K562 (cell line): ENCODE measurements around the gene GH2. TPM values are rescaled to one million over a fixed set of nuclear protein-coding genes. Genes with fewer than 3 reads are reported as not detected.
A peak's percentile ranks its signal among the peaks of the same experiment; 100 is the strongest.

Experiments
- ATAC-seq: fragments of 200-7000 bp; cut with Tn5 transposase; 3 replicates; pipeline ENCODE4 v1.9.1; 2020; ENCODE audit warnings: moderate library complexity
- BruUV-seq: library from RNA; stranded (reverse); fragments of 400-500 nt; replicated peaks from 2 replicates; lab custom pipeline; 2021; lab: Mats Ljungman, UMichigan
- CTCF ChIA-PET: fragments of 300-600 bp; formaldehyde crosslinking; extraction: SDS; loops from one replicate; lab custom pipeline; 2021; ENCODE audit warnings: low intra/inter-chr PET ratio; lab: Yijun Ruan, JAX
- POLR2A ChIA-PET: fragments of 300-600, 350-650 bp; sonication (Branson Sonifier 250); formaldehyde crosslinking; extraction: SDS; loops from one replicate; lab custom pipeline; 2021; ENCODE audit warnings: antibody characterized with exemption, inconsistent platforms; lab: Yijun Ruan, JAX
- DNase-seq, 4 experiments: peaks; one replicate each; pipeline versions ENCODE4 v3.0.0 to v3.0.0-alpha.2; 2011 to 2018; ENCODE audit warnings: low spot score in 3 of 4, mixed read lengths in 3 of 4; ENCODE audit errors: extremely low read depth in 1 of 4
- FAIRE-seq: peaks from 2 replicates; lab custom pipeline; 2011; peaks lifted over from hg19 to GRCh38; lab: Jason Lieb, UNC
- H2AFZ ChIP-seq: 2 replicates; pipeline ENCODE4 v1.6.0; 2011; ENCODE audit warnings: low read depth, low read length, control low read depth, inconsistent platforms
- H3K27ac ChIP-seq: fragments of 200-600 bp; 3 replicates; pipeline ENCODE4 v1.8.0; 2011; ENCODE audit warnings: low read depth, mild to moderate bottlenecking, control low read depth, inconsistent platforms, low read length, moderate library complexity, mixed read lengths; ENCODE audit errors: extremely low read depth
- H3K27me3 ChIP-seq, 2 experiments: fragments of 300-600 bp in 1 of 2; 2 replicates in 1 of 2; 3 replicates in 1 of 2; pipeline versions ENCODE4 v1.6.0 to v1.8.0; 2011; ENCODE audit warnings: inconsistent platforms in 2 of 2, low read length in 2 of 2, mild to moderate bottlenecking in 1 of 2, mixed read lengths in 1 of 2, moderate library complexity in 1 of 2; ENCODE audit not compliant: control insufficient read depth in 2 of 2, insufficient read depth in 2 of 2
- H3K36me3 ChIP-seq: fragments of 300-600 bp; 3 replicates; pipeline ENCODE4 v1.8.0; 2011; ENCODE audit warnings: mild to moderate bottlenecking, low read length, inconsistent platforms; ENCODE audit not compliant: control insufficient read depth, insufficient read depth
- H3K4me1 ChIP-seq, 2 experiments: fragments of 200-600 bp in 1 of 2; replicated peaks in 1 of 2; 2 replicates in 1 of 2; 3 replicates in 1 of 2; pipeline versions ENCODE4 v1.5.1 to v1.8.0; 2011; ENCODE audit warnings: inconsistent platforms in 2 of 2, low read length in 2 of 2, mild to moderate bottlenecking in 1 of 2, mixed read lengths in 1 of 2, moderate library complexity in 1 of 2; ENCODE audit not compliant: control insufficient read depth in 2 of 2, insufficient read depth in 2 of 2
- H3K4me2 ChIP-seq: 2 replicates; pipeline ENCODE4 v1.6.1; 2011; ENCODE audit warnings: low read length, control low read depth, inconsistent platforms, mixed read lengths; ENCODE audit not compliant: insufficient read depth
- H3K4me3 ChIP-seq: fragments of 200-600 bp; sonication (generic), shearing (Covaris generic); 2 replicates; pipeline ENCODE4 v1.5.1; 2016; ENCODE audit warnings: control low read depth, inconsistent platforms
- H3K79me2 ChIP-seq: fragments of 200-600 bp; 3 replicates; pipeline ENCODE4 v1.8.0; 2011; ENCODE audit warnings: low read length, inconsistent platforms; ENCODE audit not compliant: control insufficient read depth, insufficient read depth
- H3K9ac ChIP-seq, 2 experiments: 2 replicates each; pipeline versions ENCODE4 v1.6.0 to v1.6.1; 2011; ENCODE audit warnings: low read depth in 2 of 2, low read length in 2 of 2, control low read depth in 1 of 2, inconsistent platforms in 1 of 2, mild to moderate bottlenecking in 1 of 2, mixed read lengths in 1 of 2; ENCODE audit not compliant: insufficient read depth in 1 of 2
- H3K9me1 ChIP-seq: one replicate; pipeline ENCODE4 v1.6.0; 2011; ENCODE audit warnings: inconsistent platforms, mild to moderate bottlenecking, low read length, moderate library complexity; ENCODE audit not compliant: control insufficient read depth, insufficient read depth
- H3K9me3 ChIP-seq: replicated peaks from 2 replicates; pipeline ENCODE4 v1.5.1; 2011; ENCODE audit warnings: low read depth, low read length, inconsistent platforms; ENCODE audit not compliant: control insufficient read depth, insufficient read depth
- H4K20me1 ChIP-seq: replicated peaks from 2 replicates; pipeline ENCODE4 v1.6.1; 2011; ENCODE audit warnings: low read length, inconsistent platforms, mixed read lengths; ENCODE audit not compliant: control insufficient read depth, insufficient read depth
- ATF7 ChIP-seq: fragments of 450-650 bp; IDR thresholded peaks from 2 replicates; pipeline ENCODE4 v1.7.1; 2014; ENCODE audit warnings: mild to moderate bottlenecking, moderate library complexity
- CHCHD3 ChIP-seq: fragments of 250-450 bp; sonication (Bioruptor Pico); IDR thresholded peaks from 2 replicates; pipeline ENCODE4 v2.1.2; 2022; ENCODE audit warnings: mild to moderate bottlenecking
- CTCF ChIP-seq, 3 experiments: IDR thresholded peaks in 2 of 3; conservative IDR thresholded peaks in 1 of 3; 2 replicates each; pipeline ENCODE4 v1.5.1; 2011 to 2012; ENCODE audit warnings: low read length in 3 of 3, mild to moderate bottlenecking in 3 of 3, control low read depth in 2 of 3, improper control_type of control experiment in 1 of 3, inconsistent platforms in 1 of 3, low read depth in 1 of 3, mixed read lengths in 1 of 3, moderate library complexity in 1 of 3; ENCODE audit not compliant: insufficient read depth in 2 of 3
- FOSL1 ChIP-seq: fragments of 200-800 bp; sonication (Bioruptor generic); conservative IDR thresholded peaks from 2 replicates; pipeline ENCODE4 v1.6.1; 2016; ENCODE audit warnings: missing genetic modification characterization, missing compliant biosample characterization
- HCFC1 ChIP-seq: IDR thresholded peaks from 2 replicates; pipeline ENCODE4 v1.6.1; 2012; ENCODE audit warnings: low read depth, low read length, improper control_type of control experiment
- MAX ChIP-seq: sonication (generic); formaldehyde crosslinking; IDR thresholded peaks from 2 replicates; pipeline ENCODE4 v1.9.0; 2022; ENCODE audit warnings: mild to moderate bottlenecking, missing genetic modification reagents
- MAZ ChIP-seq, 2 experiments: fragments of 450-650 bp in 1 of 2; sonication (generic) in 1 of 2; formaldehyde crosslinking; IDR thresholded peaks in 1 of 2; conservative IDR thresholded peaks in 1 of 2; 2 replicates each; pipeline versions ENCODE4 v1.4.0 to v1.5.0; 2020; ENCODE audit warnings: mild to moderate bottlenecking in 1 of 2, missing genetic modification reagents in 1 of 2
- PBX2 ChIP-seq, 2 experiments: IDR thresholded peaks in 1 of 2; conservative IDR thresholded peaks in 1 of 2; 2 replicates each; pipeline ENCODE4 v1.6.1; 2016; ENCODE audit warnings: low read depth in 2 of 2, mild to moderate bottlenecking in 1 of 2, missing compliant biosample characterization in 1 of 2, missing genetic modification characterization in 1 of 2, moderate library complexity in 1 of 2
- RAD51 ChIP-seq: fragments of 450-650 bp; IDR thresholded peaks from 2 replicates; pipeline ENCODE4 v1.7.1; 2016; ENCODE audit warnings: low read depth, mild to moderate bottlenecking, borderline replicate concordance
- ZNF280A ChIP-seq: fragments of 450-650 bp; IDR thresholded peaks from 2 replicates; pipeline ENCODE4 v1.6.1; 2018; ENCODE audit warnings: mild to moderate bottlenecking, low read depth; ENCODE audit not compliant: partially characterized antibody
- WGBS: fragments of 100-300 bp; shearing (Covaris generic); methylation state at CpG from one replicate; pipeline ENCODE4 v1.1.6; 2016; ENCODE audit warnings: low coverage, mixed read lengths; ENCODE audit not compliant: insufficient coverage; ENCODE audit errors: missing lambda C conversion rate; 5-methylcytosine and 5-hydroxymethylcytosine counted together
- in situ Hi-C: fragments of 300-500 bp; cut with MboI; formaldehyde crosslinking; loops from 4 replicates; pipeline ENCODE4 v1.15.0; 2018; ENCODE audit warnings: inconsistent platforms, mixed read lengths
- intact Hi-C: fragments of 100-400 bp; cut with micrococcal nuclease; formaldehyde crosslinking; loops from 2 replicates; pipeline ENCODE4 v1.14.2; 2022
- polyA plus RNA-seq, 8 experiments: library from polyadenylated mRNA; depleted of rRNA in 4 of 8; stranded (reverse) in 5 of 8; unstranded in 3 of 8; fragments of >200 nt; fragmentation: Nextera tagmentation in 2 of 8; fragmentation: Illumina TruSeq in 1 of 8; extraction: Ambion mirVana in 2 of 8; extraction: Trizol in 1 of 8; gene quantifications; 2 replicates each; pipeline versions ENCODE4 v1.2.1 to v1.2.3, GENCODE V29; 2011 to 2014; ENCODE audit warnings: inconsistent platforms in 1 of 8, missing spikeins in 1 of 8
- total RNA-seq, 7 experiments: library from RNA; depleted of rRNA in 6 of 7; stranded (reverse); fragments of >200 nt in 6 of 7; fragmentation: Illumina TruSeq in 2 of 7; extraction: Trizol in 2 of 7; gene quantifications; 2 replicates each; pipeline versions ENCODE4 v1.2.1 to v1.2.3, GENCODE V29; 2011 to 2021; ENCODE audit warnings: low replicate concordance in 1 of 7

GH2 gene
- total and polyA plus RNA-seq, 9 of the 15 experiments (the other 6 are each of a cell fraction or from before 2014, with no cell fraction given): not detected

- no peak for TF ChIP-seq PBX2 (CRISPR knock-in tag; IDR thresholded peaks at IDR 0.05; ENCODE audit: low read depth)
- peak; percentile 27; the same call in 1 of the 2 replicates for TF ChIP-seq PBX2 (tag; conservative IDR thresholded peaks at IDR 0.05; ENCODE audit: low read depth)
- TF ChIP-seq RAD51: no peak
- peak; percentile 2; the same call in 1 of the 2 replicates for TF ChIP-seq ATF7
Observed at GRCh38 chr17:63835167-63835720, 46.5 kb downstream of the GH2 start (continued).

GRCh38 chr17:63834431-63835166, 47.1 kb downstream of the GH2 start:
- Histone ChIP-seq H4K20me1 (no peaks in the 10 kb centered on the region), H3K27ac (0 out of 3 replicates have a peak overlapping the region, but pooled peaks have one; percentile 27), H2AFZ (peak overlapping the region; percentile 46), H3K9ac (peak overlapping the region in 1 of 2 experiments; percentile 47; a peak in 2 of 4 replicates), H3K4me2 (no peak overlapping the region), H3K4me1 (peaks cover 0 to 25% of the 10 kb centered on the region in 2 experiments; a peak in 4 of 5 replicates), H3K4me3 (no peak overlapping the region), H3K9me3 (no peaks in the 10 kb centered on the region), H3K9me1 (no peaks in the 10 kb centered on the region), H3K36me3 (peaks cover 90% of the 10 kb centered on the region), H3K27me3 (no peaks in the 10 kb centered on the region), H3K79me2 (peaks cover 32% of the 10 kb centered on the region)
- peak; percentile 94 for ATAC-seq
- 28% methylated on average over 13 of the region's 13 CpGs for WGBS
- in situ Hi-C loops (loop anchor here (25.0 kb wide), 1 partner anchor 397 kb away; the partner anchor contains the start of gene CYB561), intact Hi-C loops (loop anchor here (10.0 kb wide), 1 partner anchor 140 kb away; no protein-coding TSS in a partner anchor)
- DNase-seq: peak; percentile 54 to 89 (median 68)
- ChIA-PET CTCF (interaction anchor here (1.1 to 2.4 kb wide), 3 partner anchors 136 to 409 kb away, joined by 3 to 7 read pairs (median 3); no protein-coding TSS in a partner anchor), POLR2A (interaction anchor here (0.6 to 2.2 kb wide), 3 partner anchors 8 to 15 kb away, joined by 3 to 6 read pairs (median 3); partner anchors contain the start of gene PSMC5)
- peak; percentile 98 for FAIRE-seq
- no TSS peak for BruUV-seq
- peak; percentile 68; the same call in 1 of the 2 replicates for TF ChIP-seq MAX (CRISPR knock-in tag)
- TF ChIP-seq HCFC1: 0 out of 2 replicates have a peak, but pooled peaks have one; percentile 20
- no peak for TF ChIP-seq CHCHD3 (CRISPR knock-in tag)
- no peak for TF ChIP-seq ZNF280A
- TF ChIP-seq CTCF (IDR thresholded peaks at IDR 0.05 in 2 of 3, conservative IDR thresholded peaks at IDR 0.05 in 1 of 3; ENCODE audit: insufficient read depth in 2 of 3, low read depth in 1 of 3, low read length in 3 of 3): peak; percentile 91 to 99 (median 99)
- TF ChIP-seq FOSL1 (tag): no peak
- TF ChIP-seq MAZ (CRISPR knock-in tag; conservative IDR thresholded peaks at IDR 0.05 in 1 of 2, IDR thresholded peaks at IDR 0.05 in 1 of 2): peak in 1 of 2 experiments; percentile 70; a peak in 3 of 4 replicates
